ENCODE data around the gene ITGB1BP1. TPM values are rescaled to one million over a fixed set of nuclear protein-coding genes. Genes with fewer than 3 reads are reported as not detected.

ITGB1BP1 gene
- total RNA-seq, 1 donor from 2014 or later = 75.2 TPM

DNA sequence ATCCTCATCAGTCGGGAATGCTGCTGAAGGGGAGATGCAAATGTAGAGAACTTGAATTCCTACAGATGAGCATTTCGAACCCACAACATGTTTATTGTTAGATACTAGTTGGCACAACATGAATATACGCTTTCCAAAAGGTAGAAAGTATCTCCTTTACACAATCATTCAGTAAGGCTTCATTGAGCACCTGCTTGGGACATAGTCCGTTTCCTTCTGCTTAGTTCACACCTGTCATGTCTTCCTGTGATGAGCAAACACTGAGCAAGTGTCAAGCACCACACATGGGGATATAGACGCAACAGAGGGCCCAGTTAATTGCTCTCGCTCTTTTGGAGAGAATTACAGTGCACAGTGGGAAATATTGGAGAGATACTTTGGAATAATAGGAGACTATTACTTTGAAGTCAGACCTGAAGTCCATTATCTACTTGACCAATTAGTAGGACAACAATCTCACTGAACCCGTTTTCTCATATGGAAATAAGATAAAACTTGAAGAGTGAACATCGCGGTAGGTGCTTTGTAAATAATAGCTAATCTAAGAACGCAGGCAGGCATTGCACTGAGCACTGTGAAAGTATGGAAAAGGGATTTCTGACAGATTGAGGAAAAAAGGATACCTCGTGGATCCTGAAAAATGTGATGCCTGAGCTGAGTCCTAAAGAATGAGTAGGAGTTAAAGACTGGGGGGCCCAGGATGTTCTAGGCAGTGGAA is 1.3 kb upstream of the ITGB1BP1 start:
- DNase-seq (ENCODE audit: low spot score) = no peak

- no peak for DNase-seq (ENCODE audit: low spot score)
These were observed 569 bp upstream of the ITGB1BP1 start for GRCh38 chr2:9423922-9424272.

DNA sequence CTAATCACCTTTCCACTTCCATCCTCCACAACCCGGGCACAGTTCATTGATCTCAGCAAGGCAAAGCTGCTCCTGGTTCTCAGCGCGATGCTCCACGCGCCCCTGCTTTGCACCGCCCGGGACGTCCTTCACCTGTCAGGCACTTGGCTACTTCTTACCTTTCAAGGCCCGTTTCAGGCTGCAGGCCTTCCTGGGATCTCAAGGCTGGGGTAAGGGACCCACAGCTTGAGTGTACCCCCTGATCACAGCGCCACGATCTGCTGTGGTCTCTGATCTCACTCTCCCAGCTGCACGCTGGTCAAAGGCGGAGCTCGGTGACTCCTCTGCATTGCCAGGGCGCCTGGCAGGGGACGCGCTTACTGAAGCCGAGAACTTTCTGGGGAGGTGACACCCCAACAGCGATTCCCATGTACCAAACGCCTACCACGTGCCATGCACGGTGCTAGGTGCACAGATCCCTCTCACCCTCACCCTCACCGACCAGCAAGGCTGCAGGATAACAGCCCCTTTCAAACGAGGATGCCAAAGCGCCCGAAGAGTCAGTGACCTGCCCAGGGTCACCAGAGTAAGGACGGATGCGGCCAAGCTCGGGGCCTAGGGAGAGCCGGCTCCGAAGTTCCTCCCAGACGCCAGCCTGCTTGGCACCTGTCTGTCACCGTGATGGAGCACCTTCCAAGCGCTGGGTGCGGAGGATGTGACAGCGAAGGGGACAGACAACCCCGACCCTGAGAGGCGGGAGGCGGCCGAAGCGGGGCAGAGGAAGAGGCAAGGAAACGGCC is 818 bp downstream of the ITGB1BP1 start:
- peak; percentile 30 for DNase-seq (ENCODE audit: low spot score)

GRCh38 chr2:9420495-9420894 is 2.8 kb downstream of the ITGB1BP1 start:
- no peak for DNase-seq (ENCODE audit: low spot score)

- no peak for DNase-seq (ENCODE audit: low spot score)
These were observed 3.8 kb downstream of the ITGB1BP1 start for GRCh38 chr2:9419541-9419940.

- DNase-seq (ENCODE audit: low spot score) = no peak
These were observed 4.6 kb downstream of the ITGB1BP1 start for GRCh38 chr2:9418746-9419145.

DNA sequence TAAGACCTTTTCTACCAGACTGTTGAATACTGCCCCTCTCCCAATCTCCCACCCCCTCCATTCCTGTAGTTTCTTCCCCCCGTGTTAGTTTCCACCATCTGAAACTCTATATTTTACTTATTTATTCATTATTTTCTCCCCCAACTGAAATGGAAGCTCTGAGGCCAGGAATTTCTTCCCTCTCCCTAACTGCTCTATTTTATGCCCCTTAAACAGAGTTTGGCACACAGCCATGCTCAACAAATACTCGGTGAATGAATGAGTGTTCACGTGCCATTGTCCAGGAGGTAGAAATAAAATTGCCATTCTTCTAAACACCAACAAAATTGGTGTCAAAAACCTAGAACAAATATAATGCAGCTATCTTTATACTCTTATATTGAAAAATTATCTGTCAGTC is 5.6 kb downstream of the ITGB1BP1 start:
- no peak for DNase-seq (ENCODE audit: low spot score)

DNA sequence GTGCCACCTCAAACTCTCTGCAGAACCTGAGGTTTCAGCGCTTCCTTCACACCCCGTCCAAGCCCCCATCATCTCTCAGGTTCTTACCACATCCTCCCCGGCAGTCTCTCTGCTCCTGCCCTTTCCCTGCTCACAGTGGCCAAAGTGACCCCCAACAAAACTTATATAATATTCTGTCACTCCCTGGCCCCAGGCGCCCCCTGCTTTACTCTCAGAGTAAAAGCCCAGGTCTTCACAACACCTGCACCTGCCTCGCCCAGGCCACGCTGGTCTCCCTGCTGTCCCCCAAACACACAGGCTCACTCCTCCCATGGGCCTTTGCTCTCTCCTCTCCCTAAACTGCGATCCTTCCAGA is 6.4 kb downstream of the ITGB1BP1 start:
- no peak for DNase-seq (ENCODE audit: low spot score)

DNA sequence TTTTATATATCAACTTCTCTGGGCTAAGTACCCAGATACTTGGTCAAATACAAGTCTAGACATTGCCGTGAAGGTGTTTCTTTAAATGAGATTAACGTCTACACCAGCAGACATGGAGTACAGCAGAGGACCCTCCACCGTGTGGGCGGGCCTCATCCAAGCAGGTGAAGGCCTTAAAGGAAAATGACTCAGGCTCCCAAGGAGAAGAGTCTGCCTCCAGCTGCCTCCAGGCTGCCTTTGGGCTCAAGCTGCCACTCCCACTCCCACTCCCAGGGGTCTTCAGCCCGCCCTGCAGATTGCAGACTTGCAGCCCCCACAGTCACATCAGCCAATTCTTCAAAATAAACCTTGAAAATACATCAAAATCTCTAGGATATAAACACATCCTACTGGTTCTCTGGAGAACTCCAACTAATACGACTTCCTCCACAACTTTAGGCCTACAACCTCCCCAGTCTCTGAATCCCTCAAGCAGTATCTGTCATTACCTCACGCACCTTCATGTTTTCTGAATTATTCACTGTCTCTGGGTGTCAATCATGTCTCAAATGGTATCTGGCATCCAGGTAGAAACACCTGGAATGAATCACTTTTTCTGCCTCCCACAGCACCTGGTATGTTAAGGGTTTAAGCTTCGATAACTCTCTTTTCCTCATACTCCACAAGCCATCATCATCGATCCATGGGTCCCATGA is 6.9 kb downstream of the ITGB1BP1 start:
- no peak for DNase-seq (ENCODE audit: low spot score)

DNA sequence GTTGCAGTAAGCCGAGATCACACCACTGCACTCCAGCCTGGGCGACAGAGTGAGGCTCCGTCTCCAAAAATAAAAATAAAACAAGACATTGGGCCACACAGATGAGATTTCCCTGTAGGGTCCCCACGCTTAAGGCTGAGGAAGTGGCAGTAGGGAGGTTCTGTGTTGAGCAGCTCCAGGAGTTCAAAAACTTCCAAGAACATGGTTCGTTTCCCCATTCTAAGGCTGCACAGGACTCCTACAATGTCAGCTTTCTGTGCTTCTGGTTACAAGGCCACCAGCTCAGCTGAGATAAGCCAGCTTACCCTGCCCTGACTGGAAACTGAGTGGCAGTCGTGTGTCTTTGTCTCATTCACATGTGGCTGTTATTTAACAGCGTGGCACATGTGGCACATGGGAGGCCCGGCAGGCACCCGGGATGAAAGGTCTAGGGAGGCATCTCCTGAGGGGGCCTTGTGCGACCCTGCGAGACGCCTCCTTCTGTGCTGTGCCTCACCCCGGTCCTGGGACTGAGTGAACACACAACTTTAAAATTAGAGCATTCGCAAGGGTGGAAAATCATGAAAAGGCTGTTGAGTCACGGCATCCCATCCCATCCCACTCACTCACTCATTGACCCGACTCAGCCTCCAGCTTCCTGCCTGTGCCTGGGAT is 7.7 kb downstream of the ITGB1BP1 start:
- no peak for DNase-seq (ENCODE audit: low spot score)

- DNase-seq (ENCODE audit: low spot score) = no peak
These were observed 10.5 kb downstream of the ITGB1BP1 start for GRCh38 chr2:9412781-9413180.

GRCh38 chr2:9410108-9410507 is 13.2 kb downstream of the ITGB1BP1 start:
- no peak for DNase-seq (ENCODE audit: low spot score)

- DNase-seq (ENCODE audit: low spot score) = no peak
These were observed 14.6 kb downstream of the ITGB1BP1 start for GRCh38 chr2:9408641-9409151.

DNA sequence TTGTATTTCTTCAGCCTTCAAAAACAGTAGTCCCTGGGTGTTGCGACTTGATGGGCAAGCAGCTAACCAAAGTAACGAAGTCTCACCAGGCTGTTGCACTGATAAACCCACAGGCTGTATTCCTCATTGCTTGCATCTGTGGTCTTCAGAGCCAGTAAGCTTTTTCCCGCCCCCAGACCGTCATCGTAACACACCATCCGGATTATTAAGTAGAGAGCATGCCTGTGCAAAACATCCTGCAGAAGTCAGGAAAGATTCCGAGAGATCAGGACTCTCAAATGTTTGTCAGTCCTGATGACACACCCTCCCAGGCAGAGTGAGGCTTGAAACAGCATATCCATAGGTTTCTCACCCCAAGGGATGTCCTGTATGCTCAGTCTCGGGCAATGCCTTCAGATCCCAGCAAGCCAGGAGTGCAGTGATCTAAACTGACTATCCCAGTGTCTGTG is 15.9 kb downstream of the ITGB1BP1 start:
- DNase-seq (ENCODE audit: low spot score) = no peak

DNA sequence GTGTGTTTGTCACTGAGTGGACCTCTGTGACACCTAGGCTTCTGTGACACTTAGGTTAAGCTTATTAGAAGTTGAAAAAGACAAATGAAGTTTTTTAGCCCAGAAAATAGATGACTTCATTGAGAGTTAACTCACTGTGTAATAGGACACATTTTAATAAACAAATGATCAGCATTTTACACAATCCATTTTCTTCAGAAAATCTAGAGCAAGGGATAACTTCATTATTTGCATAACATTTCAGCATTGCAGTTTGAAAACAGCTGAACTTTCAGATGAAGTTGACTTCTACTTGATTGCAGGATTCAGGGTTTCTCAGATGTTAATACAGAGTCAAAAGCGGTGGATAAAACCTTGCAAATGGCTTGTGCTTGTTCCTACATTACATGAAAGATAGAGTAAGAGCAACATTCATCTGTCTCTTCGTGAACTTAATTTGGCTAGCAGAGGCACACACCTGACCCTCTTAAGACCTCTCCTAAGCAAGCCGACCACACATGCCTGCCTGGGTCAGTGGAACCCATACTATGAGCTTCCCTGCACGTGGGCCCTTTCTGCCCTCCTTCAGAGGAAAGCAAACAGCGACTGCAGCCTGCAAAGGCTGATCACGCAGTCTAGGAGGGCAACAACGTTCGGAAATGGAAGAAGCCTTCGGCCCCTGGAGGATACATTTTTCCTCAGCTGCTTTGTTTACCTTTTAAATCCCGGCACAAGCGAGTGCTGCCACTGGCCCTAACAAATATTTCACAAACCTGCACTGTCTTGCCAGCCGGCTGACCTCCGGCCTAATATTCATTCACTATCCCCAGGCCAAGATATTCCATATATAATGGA is 16.6 kb downstream of the ITGB1BP1 start:
- no peak for DNase-seq (ENCODE audit: low spot score)

DNA sequence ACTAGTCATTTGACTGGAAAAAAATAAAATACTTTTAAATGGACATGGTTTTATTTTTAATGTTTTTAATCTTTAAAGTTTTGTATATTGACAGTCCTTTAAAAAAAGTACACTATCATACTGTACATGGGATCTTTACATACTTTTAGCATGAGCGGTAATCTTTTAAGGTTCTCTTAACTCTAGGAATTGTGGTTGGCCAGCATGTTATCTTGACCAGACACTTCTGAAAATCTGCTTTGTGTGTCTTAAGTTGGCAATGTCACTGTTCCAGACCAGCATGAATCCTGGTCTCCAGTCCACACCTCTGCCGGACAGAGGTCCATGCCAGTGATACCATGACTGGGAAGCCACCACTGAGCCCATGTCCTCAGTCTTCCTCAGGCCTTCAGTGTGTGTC is 17.7 kb downstream of the ITGB1BP1 start:
- DNase-seq (ENCODE audit: low spot score) = no peak

DNA sequence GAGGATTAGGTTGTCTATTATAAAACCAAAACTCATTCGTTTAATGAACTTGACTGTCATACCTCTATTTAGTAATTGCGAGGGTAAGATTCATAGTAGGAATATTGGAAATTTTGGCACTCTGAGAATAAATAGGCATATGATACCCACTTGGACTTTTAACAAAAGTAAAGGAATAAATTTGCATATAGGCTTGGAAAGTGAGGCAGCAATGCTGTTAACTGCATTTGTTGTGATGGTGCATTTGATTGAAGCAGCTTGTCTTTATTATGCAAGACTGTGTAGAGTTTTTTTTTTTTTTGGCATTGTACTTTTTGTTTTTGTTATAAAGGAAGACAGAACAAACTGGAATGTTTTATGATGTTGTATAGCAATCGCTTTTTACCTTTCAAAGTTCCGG is 18.9 kb downstream of the ITGB1BP1 start:
- no peak for DNase-seq (ENCODE audit: low spot score)

DNA sequence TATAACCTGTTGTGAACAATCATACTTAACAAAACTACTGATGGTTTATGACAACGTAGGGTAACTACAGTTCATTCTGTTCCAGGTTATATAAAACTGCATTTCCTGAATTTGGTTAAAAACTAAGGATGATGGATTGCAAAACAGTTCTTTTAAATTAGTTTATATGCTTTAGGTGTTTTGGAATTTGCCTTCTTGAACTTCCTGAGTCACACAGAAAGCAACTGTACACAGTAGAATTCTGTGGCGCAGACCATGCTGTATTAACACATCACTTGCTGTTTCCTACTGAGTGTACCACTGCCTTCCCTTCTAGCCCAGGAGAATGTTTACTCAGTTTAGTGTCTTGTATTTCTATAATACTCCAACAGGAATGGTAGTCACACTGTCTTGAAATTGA is 19.4 kb downstream of the ITGB1BP1 start:
- DNase-seq (ENCODE audit: low spot score) = no peak

GRCh38 chr2:9401646-9402371 is 21.5 kb downstream of the ITGB1BP1 start:
- no peak for DNase-seq (ENCODE audit: low spot score)

- DNase-seq (ENCODE audit: low spot score) = no peak
These were observed 22.2 kb downstream of the ITGB1BP1 start for GRCh38 chr2:9401059-9401547.
